WTC11 (cell line): ENCODE results near the gene LRP10. TPM values are rescaled to one million over a fixed set of nuclear protein-coding genes. Genes with fewer than 3 reads are reported as not detected.
"Not testable (repeated sequence)": the region's sequence is repeated elsewhere in the genome, so short reads cannot be mapped to it uniquely, and the experiment has no call there.

Experiments used
- ATAC-seq: fragments of 200-7000 bp; cut with Tn5 transposase; 2 replicates; pipeline ENCODE4 v1.10.0; 2021; ENCODE audit warnings: mild to moderate bottlenecking, moderate library complexity
- CTCF ChIA-PET: fragments of 300-600 bp; sonication (Branson Sonifier 250); formaldehyde crosslinking; loops from one replicate; lab custom pipeline; 2021; ENCODE audit warnings: antibody characterized with exemption; lab: Charles Lee
- POLR2A ChIA-PET: fragments of 350-600 bp; sonication (Branson Sonifier 250); formaldehyde crosslinking; loops from one replicate; lab custom pipeline; 2021; ENCODE audit warnings: antibody characterized with exemption; lab: Charles Lee
- DNase-seq: peaks from one replicate; pipeline ENCODE4 v3.0.0; 2021; ENCODE audit warnings: low spot score
- H3K27ac Mint-ChIP-seq: 2 replicates; pipeline ENCODE4 v1.8.0; 2021; ENCODE audit warnings: mixed read lengths
- H3K27me3 Mint-ChIP-seq: 2 replicates; pipeline ENCODE4 v1.8.0; 2021; ENCODE audit warnings: low read depth, mild to moderate bottlenecking, moderate library complexity, mixed read lengths
- H3K36me3 Mint-ChIP-seq: 2 replicates; pipeline ENCODE4 v1.8.0; 2021; ENCODE audit warnings: mixed read lengths
- H3K4me1 Mint-ChIP-seq: 2 replicates; pipeline ENCODE4 v1.8.0; 2022; ENCODE audit warnings: mixed read lengths
- H3K4me3 Mint-ChIP-seq: 2 replicates; pipeline ENCODE4 v1.8.0; 2021; ENCODE audit warnings: mild to moderate bottlenecking, moderate library complexity, mixed read lengths
- H3K9me3 Mint-ChIP-seq: 2 replicates; pipeline ENCODE4 v1.8.0; 2021; ENCODE audit warnings: mixed read lengths
- CBFB ChIP-seq: sonication (generic); formaldehyde crosslinking; IDR thresholded peaks from 2 replicates; pipeline ENCODE4 v1.8.1; 2022; ENCODE audit warnings: mild to moderate bottlenecking, low read depth, missing genetic modification reagents
- FOXJ3 ChIP-seq: sonication (generic); formaldehyde crosslinking; IDR thresholded peaks from 2 replicates; pipeline ENCODE4 v1.9.0; 2021; ENCODE audit warnings: missing genetic modification reagents, mild to moderate bottlenecking, borderline replicate concordance
- GABPB1 ChIP-seq: sonication (generic); formaldehyde crosslinking; IDR thresholded peaks from 2 replicates; pipeline ENCODE4 v1.8.1; 2023; ENCODE audit warnings: mild to moderate bottlenecking, missing genetic modification reagents
- HMGA2 ChIP-seq: fragments of 250-450 bp; sonication (Bioruptor Pico); IDR thresholded peaks from 2 replicates; pipeline ENCODE4 v1.4.0; 2021; ENCODE audit warnings: mild to moderate bottlenecking, moderate library complexity
- JUN ChIP-seq: sonication (generic); formaldehyde crosslinking; IDR thresholded peaks from 2 replicates; pipeline ENCODE4 v1.8.0; 2023; ENCODE audit warnings: mild to moderate bottlenecking, missing genetic modification reagents
- NFE2L1 ChIP-seq: sonication (generic); formaldehyde crosslinking; IDR thresholded peaks from 2 replicates; pipeline ENCODE4 v1.8.1; 2023; ENCODE audit warnings: missing genetic modification reagents
- OVOL2 ChIP-seq: fragments of 250-450 bp; sonication (Bioruptor Pico); IDR thresholded peaks from 2 replicates; pipeline ENCODE4 v1.9.0; 2021; ENCODE audit warnings: mild to moderate bottlenecking, borderline replicate concordance
- ZNF138 ChIP-seq: sonication (generic); formaldehyde crosslinking; conservative IDR thresholded peaks from 2 replicates; pipeline ENCODE4 v1.8.1; 2022; ENCODE audit warnings: mild to moderate bottlenecking, moderate library complexity, missing genetic modification reagents
- ZNF219 ChIP-seq: sonication (generic); formaldehyde crosslinking; IDR thresholded peaks from 2 replicates; pipeline ENCODE4 v1.8.0; 2023; ENCODE audit warnings: missing genetic modification reagents, mild to moderate bottlenecking, borderline replicate concordance
- ZNF317 ChIP-seq: sonication (generic); formaldehyde crosslinking; IDR thresholded peaks from 2 replicates; pipeline ENCODE4 v1.8.1; 2023; ENCODE audit warnings: low read depth, mild to moderate bottlenecking, moderate library complexity, missing genetic modification reagents, borderline replicate concordance
- ZNF416 ChIP-seq: fragments of 250-450 bp; sonication (Bioruptor Pico); IDR thresholded peaks from 2 replicates; pipeline ENCODE4 v1.9.0; 2021; ENCODE audit warnings: mild to moderate bottlenecking, inconsistent platforms
- ZNF423 ChIP-seq: fragments of 250-450 bp; sonication (Bioruptor Pico); IDR thresholded peaks from 2 replicates; pipeline ENCODE4 v2.1.2; 2022; ENCODE audit warnings: mild to moderate bottlenecking, moderate library complexity
- total RNA-seq: library from RNA; stranded (reverse); gene quantifications from 3 replicates; pipeline ENCODE4 v1.2.3, GENCODE V29; 2021
- TF ChIP-seq, protein P1 (sequence below): sonication (generic); formaldehyde crosslinking; IDR thresholded peaks from 2 replicates; pipeline ENCODE4 v1.8.1; 2023; ENCODE audit warnings: mild to moderate bottlenecking, missing genetic modification reagents
- TF ChIP-seq, protein P2 (sequence below): sonication (generic); formaldehyde crosslinking; IDR thresholded peaks from 2 replicates; pipeline ENCODE4 v1.8.1; 2023; ENCODE audit warnings: mild to moderate bottlenecking, moderate library complexity, missing genetic modification reagents
- TF ChIP-seq, protein P3 (sequence below): fragments of 250-450 bp; sonication (Bioruptor Pico); IDR thresholded peaks from 2 replicates; pipeline ENCODE4 v2.1.2; 2022; ENCODE audit warnings: mild to moderate bottlenecking, moderate library complexity
- TF ChIP-seq, protein P4 (sequence below): fragments of 250-450 bp; sonication (Bioruptor Pico); conservative IDR thresholded peaks from 2 replicates; pipeline ENCODE4 v1.9.0; 2021; ENCODE audit warnings: mild to moderate bottlenecking
- TF ChIP-seq, protein P5 (sequence below): sonication (generic); formaldehyde crosslinking; IDR thresholded peaks from 2 replicates; pipeline ENCODE4 v1.8.1; 2023; ENCODE audit warnings: mild to moderate bottlenecking, missing genetic modification reagents

The LRP10 gene
- total RNA-seq, 1 experiment from 2014 or later, result 24.0 TPM

DNA sequence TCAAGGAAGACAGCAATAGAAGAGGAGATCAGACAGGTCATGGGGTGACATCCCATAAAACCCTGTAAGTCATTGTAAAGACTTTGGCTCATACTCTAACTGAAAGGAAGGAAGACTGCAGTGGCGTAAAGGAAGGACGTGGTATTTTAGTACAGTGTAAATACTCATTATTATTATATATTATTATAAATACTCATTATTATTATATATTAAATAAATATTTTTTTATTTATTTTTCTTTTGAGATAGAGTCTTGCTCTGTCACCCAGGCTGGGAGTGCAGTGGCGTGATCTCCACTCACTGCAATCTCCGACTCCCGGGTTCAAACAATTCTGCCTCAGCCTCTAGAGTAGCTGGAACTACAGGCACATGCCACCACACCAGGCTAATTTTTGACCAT, 15.1 kb upstream of the LRP10 start:
- no peaks in the 10 kb centered on the region for H3K27me3 Mint-ChIP-seq
- TF ChIP-seq OVOL2 (CRISPR knock-in tag) (no peak), HMGA2 (CRISPR knock-in tag) (peak; percentile 91)
- DNase-seq (no peak), ATAC-seq (no peak)
- H3K9me3 Mint-ChIP-seq, result peaks cover 5% of the 10 kb centered on the region; the same call in 1 of the 2 replicates
- H3K4me1 Mint-ChIP-seq, result peaks cover 4% of the 10 kb centered on the region
- H3K27ac Mint-ChIP-seq, result no peak overlapping the region
- ChIA-PET CTCF (interaction anchor here (10.1 kb wide), 1 partner anchor 35 kb away, joined by 280 read pairs; no protein-coding TSS in a partner anchor), POLR2A (no interaction called here)
- H3K4me3 Mint-ChIP-seq, result no peak overlapping the region
- H3K36me3 Mint-ChIP-seq, result no peaks in the 10 kb centered on the region

DNA sequence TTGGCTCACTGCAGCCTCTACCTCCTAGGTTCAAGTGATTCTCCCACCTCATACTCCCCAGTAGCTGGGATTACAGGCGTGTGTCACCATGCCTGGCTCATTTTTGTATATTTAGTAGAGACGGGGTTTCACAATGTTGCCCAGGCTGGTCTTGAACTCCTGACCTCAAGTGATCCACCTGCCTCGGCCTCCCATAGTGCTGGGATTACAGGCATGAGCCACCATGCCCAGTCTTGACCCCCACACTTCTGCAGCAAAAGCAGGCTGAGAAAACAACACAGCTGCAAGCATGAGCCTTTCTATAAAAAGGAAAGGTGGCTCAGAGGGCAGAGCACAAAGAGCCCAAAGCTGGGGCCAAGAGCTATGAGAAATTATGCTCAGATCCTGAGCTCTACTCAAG, 11.2 kb upstream of the LRP10 start:
- H3K4me3 Mint-ChIP-seq, ATAC-seq, H3K9me3 Mint-ChIP-seq, H3K4me1 Mint-ChIP-seq, H3K27me3 Mint-ChIP-seq, H3K36me3 Mint-ChIP-seq, DNase-seq, H3K27ac Mint-ChIP-seq: not testable (repeated sequence)
- CTCF ChIA-PET, result interaction anchor here (0.6 to 5.5 kb wide), 4 partner anchors 12 to 303 kb away, joined by 3 to 19 read pairs (median 4); no protein-coding TSS in a partner anchor
- POLR2A ChIA-PET, result interaction anchor here (0.6 to 1.0 kb wide), 2 partner anchors 8 to 77 kb away, joined by 3 to 5 read pairs; no protein-coding TSS in a partner anchor

DNA sequence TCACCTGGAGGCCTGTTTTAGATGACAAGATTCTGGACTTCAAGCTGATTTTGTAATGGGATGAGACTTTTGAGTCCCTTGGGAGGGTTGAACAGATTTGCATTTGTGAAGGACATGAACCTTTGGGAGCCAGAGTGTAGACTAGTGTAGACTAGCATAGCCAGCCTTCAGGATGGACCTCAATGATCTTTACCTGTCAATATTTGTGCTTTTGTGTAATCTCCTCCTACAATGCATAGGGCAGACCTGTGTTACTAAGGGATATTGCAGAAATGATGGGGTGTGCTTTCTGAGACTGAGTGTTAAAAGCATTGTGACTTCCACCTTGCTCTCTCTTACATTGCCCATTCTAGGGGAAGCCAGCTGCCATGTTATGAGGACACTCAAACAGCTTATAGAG, 9.9 kb upstream of the LRP10 start:
- CTCF ChIA-PET, result interaction anchor here (1.3 to 5.5 kb wide), 3 partner anchors 9 to 292 kb away, joined by 4 to 19 read pairs (median 18); no protein-coding TSS in a partner anchor
- Mint-ChIP-seq H3K9me3 (peaks cover 5% of the 10 kb centered on the region; the same call in 1 of the 2 replicates), H3K27me3 (no peaks in the 10 kb centered on the region), H3K27ac (no peak overlapping the region), H3K4me1 (peaks cover 4% of the 10 kb centered on the region; the same call in 1 of the 2 replicates), H3K4me3 (no peak overlapping the region), H3K36me3 (no peaks in the 10 kb centered on the region)
- DNase-seq (no peak), ATAC-seq (no peak)
- TF ChIP-seq ZNF219 (CRISPR knock-in tag), result no peak
- no peak for TF ChIP-seq ZNF317 (CRISPR knock-in tag)
- TF ChIP-seq, protein P1, sequence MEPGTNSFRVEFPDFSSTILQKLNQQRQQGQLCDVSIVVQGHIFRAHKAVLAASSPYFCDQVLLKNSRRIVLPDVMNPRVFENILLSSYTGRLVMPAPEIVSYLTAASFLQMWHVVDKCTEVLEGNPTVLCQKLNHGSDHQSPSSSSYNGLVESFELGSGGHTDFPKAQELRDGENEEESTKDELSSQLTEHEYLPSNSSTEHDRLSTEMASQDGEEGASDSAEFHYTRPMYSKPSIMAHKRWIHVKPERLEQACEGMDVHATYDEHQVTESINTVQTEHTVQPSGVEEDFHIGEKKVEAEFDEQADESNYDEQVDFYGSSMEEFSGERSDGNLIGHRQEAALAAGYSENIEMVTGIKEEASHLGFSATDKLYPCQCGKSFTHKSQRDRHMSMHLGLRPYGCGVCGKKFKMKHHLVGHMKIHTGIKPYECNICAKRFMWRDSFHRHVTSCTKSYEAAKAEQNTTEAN (CRISPR knock-in tag), result no peak
- no peak for TF ChIP-seq ZNF416 (CRISPR knock-in tag)
- TF ChIP-seq, protein P2, sequence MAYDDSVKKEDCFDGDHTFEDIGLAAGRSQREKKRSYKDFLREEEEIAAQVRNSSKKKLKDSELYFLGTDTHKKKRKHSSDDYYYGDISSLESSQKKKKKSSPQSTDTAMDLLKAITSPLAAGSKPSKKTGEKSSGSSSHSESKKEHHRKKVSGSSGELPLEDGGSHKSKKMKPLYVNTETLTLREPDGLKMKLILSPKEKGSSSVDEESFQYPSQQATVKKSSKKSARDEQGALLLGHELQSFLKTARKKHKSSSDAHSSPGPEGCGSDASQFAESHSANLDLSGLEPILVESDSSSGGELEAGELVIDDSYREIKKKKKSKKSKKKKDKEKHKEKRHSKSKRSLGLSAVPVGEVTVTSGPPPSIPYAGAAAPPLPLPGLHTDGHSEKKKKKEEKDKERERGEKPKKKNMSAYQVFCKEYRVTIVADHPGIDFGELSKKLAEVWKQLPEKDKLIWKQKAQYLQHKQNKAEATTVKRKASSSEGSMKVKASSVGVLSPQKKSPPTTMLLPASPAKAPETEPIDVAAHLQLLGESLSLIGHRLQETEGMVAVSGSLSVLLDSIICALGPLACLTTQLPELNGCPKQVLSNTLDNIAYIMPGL (CRISPR knock-in tag), result no peak
- TF ChIP-seq NFE2L1 (CRISPR knock-in tag), result no peak
- no peak for TF ChIP-seq GABPB1 (CRISPR knock-in tag)
- TF ChIP-seq, protein P3, sequence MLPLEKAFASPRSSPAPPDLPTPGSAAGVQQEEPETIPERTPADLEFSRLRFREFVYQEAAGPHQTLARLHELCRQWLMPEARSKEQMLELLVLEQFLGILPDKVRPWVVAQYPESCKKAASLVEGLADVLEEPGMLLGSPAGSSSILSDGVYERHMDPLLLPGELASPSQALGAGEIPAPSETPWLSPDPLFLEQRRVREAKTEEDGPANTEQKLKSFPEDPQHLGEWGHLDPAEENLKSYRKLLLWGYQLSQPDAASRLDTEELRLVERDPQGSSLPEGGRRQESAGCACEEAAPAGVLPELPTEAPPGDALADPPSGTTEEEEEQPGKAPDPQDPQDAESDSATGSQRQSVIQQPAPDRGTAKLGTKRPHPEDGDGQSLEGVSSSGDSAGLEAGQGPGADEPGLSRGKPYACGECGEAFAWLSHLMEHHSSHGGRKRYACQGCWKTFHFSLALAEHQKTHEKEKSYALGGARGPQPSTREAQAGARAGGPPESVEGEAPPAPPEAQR (CRISPR knock-in tag), result no peak
- no peak for TF ChIP-seq JUN (CRISPR knock-in tag)
- TF ChIP-seq, protein P4, sequence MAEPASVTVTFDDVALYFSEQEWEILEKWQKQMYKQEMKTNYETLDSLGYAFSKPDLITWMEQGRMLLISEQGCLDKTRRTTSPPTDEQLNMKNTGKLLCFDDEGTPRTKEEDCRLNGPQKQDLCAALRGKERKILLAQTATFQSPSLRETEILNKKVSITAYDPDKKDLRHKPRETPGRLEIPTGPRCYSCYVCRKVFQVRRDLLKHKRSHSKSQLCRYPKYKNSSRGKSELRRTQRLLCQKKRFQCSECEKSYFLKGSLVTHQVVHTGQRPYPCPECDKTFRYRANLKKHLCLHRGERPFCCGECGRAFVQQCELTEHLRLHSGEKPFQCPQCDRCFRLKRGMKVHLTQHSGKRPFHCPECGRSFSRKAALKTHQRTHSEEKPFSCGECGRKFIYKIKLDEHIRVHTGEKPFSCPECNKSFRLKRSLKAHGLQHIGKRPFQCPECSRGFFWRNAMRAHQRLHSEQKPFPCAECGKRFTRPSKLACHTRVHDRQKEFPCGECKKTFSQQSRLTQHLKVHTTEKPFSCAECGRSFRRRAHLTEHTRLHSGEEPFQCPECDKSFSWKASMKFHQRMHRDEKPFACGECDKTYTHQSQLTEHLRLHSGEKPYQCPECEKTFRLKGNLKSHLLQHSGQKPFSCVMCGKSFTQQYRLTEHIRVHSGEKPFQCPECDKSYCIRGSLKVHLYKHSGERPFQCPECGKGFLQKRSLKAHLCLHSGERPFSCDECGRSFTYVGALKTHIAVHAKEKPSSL (CRISPR knock-in tag), result no peak
- no peak for TF ChIP-seq ZNF138 (CRISPR knock-in tag)
- TF ChIP-seq, protein P5, sequence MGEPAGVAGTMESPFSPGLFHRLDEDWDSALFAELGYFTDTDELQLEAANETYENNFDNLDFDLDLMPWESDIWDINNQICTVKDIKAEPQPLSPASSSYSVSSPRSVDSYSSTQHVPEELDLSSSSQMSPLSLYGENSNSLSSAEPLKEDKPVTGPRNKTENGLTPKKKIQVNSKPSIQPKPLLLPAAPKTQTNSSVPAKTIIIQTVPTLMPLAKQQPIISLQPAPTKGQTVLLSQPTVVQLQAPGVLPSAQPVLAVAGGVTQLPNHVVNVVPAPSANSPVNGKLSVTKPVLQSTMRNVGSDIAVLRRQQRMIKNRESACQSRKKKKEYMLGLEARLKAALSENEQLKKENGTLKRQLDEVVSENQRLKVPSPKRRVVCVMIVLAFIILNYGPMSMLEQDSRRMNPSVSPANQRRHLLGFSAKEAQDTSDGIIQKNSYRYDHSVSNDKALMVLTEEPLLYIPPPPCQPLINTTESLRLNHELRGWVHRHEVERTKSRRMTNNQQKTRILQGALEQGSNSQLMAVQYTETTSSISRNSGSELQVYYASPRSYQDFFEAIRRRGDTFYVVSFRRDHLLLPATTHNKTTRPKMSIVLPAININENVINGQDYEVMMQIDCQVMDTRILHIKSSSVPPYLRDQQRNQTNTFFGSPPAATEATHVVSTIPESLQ (CRISPR knock-in tag), result no peak
- no peak for TF ChIP-seq ZNF423
- TF ChIP-seq CBFB (CRISPR knock-in tag), result no peak
- TF ChIP-seq FOXJ3 (CRISPR knock-in tag), result no peak
- POLR2A ChIA-PET, result interaction anchor here (1.0 kb wide), 1 partner anchor 39 kb away, joined by 3 read pairs; no protein-coding TSS in a partner anchor
